GDM1 (cell line): ENCODE measurements around the gene MAPK11.
A peak's percentile ranks its signal among the peaks of the same experiment; 100 is the strongest.

Source experiments
- DNase-seq: peaks from one replicate; lab custom pipeline; 2025; lab: John Stamatoyannopoulos, UW

Gene MAPK11

DNA sequence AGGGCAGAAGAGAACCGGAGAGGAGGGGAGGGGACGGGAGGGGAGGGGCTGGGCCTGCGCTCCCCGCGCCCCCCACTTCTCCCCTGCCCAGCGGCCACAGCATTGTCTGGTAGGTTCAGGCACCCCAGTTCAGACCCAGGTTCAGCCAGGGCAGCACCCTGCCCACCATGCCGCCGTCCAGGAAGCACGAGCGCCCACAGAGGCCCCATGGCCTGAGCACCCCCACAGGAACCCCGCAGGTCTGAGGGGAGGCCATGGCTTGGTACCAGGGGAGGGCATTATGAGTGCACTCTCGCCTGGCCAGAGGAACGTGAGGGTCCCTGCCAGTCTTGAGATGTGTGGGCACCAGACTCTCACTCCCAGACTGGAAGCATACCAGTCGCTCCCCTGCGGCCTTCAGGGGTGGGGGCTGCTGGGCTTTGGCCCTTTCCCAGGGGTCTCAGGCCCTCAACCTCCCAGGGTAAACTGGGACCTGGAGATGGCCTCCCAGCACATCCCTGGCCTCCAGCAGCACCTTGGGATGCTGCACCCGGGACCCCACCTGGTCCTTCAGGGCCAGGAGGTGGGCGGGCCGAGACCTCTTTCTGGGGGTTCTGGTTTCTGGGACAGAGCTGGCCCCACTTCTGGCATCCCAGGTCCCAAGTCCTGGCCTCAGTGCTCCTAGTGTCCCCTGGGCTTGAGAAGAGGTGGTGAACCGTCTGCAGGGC is 37.9 kb upstream of the MAPK11 start:
- DNase-seq: no peak

GRCh38 chr22:50306753-50307749 is 36.9 kb upstream of the MAPK11 start, which contains the start of gene PLXNB2:
Gene PLXNB2 (minus strand): TSS chr22:50307646. CDS start chr22:50290584, 17,062 bp downstream.
- peak; percentile 74 for DNase-seq

GRCh38 chr22:50305923-50306566 is 35.9 kb upstream of the MAPK11 start:
- DNase-seq: peak; percentile 70

DNA sequence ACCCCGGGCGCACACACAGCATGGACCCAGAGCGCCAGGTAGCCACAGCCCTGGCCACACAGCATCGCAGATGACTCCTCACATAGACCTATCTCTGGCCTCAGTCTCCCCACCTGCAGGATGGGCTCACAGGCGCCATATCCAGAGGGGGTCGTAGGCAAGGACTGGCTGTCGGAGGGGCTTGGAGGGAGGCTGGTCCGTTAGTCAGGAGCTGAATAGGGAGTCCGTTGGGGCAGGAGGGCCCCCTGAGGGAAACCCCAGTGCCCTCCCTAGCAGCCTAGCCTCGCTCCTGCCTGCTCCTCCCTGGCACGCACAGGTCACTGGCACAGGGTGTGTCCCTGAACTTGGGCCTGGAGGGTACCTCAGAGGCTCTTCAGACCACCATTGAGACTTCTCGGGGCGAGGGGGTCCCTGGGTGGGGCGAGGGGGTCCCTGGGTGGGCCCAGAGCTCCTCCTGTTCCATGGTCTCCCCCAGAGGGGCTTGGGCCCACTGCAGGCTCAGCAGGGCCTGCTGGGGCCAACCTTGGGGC is 35.3 kb upstream of the MAPK11 start:
- DNase-seq: no peak

GRCh38 chr22:50304528-50305392 is 34.6 kb upstream of the MAPK11 start:
- DNase-seq: peak; percentile 61

DNA sequence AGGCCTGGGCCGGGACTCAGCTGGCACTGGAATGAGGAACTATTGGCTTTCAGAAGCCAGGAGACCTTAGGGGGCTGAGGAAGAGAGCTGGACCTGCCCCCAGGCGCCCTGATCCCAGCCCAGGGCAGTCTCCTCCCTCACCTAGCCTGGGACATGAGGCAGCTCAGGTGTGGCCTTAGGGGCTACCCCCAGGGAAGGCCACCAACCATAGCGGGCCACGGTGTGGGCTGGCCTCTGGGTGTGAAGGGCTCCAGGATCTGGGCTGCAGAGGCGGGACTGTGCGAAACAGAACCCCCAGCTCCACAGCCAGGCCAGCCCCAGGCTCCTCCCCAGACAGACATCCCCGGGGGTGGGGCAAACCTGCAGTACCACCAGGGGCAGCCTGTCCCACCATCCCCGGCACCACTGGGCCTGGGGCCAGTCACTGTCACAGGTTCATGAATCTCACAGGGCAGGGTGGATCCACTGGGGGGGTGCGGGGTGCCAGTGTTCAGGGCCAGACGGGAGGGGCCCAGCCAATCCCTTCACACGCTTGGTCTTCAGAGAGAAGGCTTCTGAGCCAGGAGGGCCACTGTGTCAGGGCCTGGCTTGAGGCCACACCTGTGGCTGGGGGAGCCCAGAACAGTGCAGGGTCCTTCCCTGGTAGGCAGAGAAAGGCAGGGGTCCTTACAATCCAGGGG is 33.8 kb upstream of the MAPK11 start:
- DNase-seq: peak; percentile 30

DNA sequence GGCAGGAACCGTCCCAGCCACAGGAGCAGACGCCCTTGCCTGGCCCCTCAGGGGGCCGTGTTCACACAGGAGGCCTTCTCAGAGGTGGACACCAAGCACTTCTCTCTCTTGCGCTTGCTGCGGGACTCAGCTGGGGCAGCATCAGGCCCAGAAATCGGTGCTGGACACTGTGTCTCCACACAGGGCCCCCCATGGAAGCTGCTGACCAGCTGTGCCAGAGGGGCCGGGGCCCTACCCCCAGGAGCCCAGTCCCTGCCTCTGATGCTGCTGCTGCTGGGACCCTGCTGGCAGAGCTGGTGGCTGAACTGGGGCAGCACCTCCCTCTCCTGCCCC is 33.3 kb upstream of the MAPK11 start:
- no peak for DNase-seq

- DNase-seq: no peak
These were observed 32.4 kb upstream of the MAPK11 start for GRCh38 chr22:50302564-50302963.

- no peak for DNase-seq
These were observed 31.9 kb upstream of the MAPK11 start for GRCh38 chr22:50302041-50302541.

GRCh38 chr22:50301581-50301991 is 31.4 kb upstream of the MAPK11 start:
- DNase-seq: no peak

- DNase-seq: no peak
These were observed 30.6 kb upstream of the MAPK11 start for GRCh38 chr22:50300620-50301257.

DNA sequence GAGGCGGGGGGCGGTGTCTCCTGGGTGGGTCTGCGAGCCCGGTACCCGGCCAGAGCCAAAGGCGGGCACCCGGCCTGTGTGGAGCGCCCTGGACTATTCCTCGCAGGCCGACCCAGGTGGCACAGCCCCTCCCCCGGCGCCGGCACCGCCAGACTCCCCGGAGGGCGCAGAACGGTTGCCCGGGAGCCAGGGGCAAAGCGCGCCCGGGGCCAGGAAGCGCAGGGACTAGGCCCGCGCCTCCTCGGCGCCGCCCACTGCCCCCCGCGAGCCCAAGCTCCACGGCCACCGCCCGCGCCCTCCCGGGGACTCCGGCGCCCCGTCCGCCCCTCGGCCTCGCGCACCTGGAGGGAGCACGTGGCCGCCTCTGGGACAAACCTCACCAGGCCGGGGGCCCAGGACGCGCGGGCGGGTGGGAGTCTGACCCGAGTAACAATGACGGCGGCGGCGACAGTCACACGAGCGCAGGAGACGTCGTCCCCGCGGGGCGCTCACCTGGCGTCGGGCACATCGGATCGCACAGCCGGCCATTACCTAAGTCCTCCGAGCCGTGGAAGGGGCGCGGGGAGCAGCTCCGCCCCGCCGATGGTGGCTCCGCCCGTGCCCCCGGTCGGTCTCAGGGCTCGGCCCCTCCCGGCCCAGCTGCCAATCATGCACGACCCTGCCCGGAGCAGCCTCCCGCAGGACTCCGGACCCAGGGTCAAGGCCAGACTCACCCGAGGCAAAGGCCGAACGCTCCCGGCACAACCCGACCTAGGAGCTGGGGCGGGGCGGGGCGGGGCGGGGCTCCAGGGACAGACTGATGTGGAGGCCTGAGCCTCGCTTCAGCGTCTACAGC is 29.8 kb upstream of the MAPK11 start:
- DNase-seq: no peak

- DNase-seq: no peak
These were observed 29.0 kb upstream of the MAPK11 start for GRCh38 chr22:50298937-50299784.

- no peak for DNase-seq
These were observed 28.1 kb upstream of the MAPK11 start for GRCh38 chr22:50298266-50298637.

- no peak for DNase-seq
These were observed 27.5 kb upstream of the MAPK11 start for GRCh38 chr22:50297510-50298265.

- DNase-seq: no peak
These were observed 26.7 kb upstream of the MAPK11 start for GRCh38 chr22:50296658-50297490.

DNA sequence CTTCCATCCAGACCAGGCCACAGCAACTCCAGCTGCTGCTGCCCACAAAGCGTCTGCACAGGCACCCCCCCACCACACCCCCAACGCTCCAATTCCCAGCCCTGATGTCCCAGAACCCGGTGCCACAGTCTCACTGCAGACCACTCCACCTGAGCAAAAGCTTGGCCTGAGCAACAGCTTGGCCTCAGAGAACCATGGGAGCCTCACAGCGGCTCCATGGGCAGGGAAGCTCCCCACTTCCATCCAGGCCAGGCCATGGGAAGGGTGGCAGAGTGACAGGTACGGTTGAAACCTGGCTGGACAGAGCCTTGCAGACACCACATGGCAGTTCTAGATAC is 24.1 kb upstream of the MAPK11 start:
- no peak for DNase-seq
